Measurements from ENCODE around the gene CMTM8.

The CMTM8 gene

DNA sequence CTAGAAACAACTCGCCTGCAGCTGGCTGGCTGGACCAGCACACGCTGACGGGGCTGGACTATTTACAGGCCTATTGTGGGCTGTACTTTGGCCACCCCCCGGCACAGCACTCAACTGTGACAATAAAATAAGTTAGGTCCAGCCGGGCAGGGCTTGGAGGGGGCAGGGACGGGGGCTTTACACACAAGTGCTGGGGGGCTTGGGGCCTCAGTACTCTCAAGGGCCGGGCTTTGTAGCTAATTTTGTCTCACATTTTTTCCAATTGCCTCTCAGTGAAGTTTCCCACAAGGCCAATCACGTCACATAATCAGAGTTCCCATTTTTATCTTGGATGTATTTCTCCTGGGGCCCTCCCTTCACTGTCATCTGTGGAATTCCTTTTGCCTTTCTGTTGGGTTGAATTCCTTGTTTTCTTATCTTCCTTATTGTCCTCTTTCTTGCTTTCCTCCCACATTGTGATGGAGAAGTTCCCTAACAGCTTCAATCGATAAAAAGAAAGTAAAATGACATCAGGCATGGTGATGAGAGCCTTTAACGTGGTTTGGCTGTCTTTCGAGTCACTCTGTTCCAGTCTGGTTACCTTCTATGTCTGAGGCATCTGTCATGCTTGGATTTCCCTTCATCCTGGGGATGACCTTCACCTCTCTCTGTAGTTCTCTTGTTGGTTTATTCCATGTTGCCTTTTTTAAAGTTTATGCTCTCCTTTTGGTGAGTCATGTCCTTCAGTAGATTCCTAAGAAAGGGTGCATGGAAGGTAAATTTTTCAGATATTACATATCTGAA, 109.1 kb downstream of the CMTM8 start:
- DNase-seq = no peak

DNA sequence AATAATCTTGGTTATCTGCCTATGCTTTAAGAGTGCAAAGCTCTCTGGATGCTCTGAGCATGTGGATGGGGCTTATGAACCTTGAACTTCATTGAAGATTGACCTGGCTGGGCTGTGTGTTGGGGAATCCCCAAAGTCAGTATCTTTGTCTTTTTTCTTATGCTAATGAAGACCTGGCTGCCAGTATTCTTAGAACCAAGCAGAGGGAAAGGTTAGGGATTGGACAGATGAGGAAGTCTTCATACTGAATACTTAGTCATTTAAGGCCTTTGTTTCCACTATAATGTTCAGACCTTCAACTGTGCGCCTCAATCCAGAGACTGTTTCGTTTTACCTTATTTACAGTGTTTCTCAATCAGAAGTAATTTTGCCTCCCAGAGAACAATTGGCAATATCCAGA, 110.7 kb downstream of the CMTM8 start:
- no peak for DNase-seq

DNA sequence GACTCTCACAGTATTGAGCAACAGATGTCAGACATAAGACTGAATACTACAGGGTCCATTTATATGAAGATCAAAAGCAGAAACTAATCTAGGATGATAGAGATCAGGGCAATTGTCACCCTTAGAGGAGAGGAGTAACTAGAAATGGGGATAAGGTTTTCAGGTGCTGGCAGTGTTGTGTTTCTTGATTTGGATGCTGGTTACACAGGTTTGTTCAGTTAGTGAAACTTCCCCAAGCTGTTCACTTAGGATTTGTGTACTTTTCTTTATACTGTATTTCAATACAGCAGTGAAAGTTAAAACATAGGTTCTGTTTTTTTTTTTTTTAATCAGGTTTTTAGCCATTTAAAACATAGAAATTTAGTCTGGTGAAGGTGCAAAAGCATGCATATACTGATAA, 114.1 kb downstream of the CMTM8 start:
- DNase-seq = no peak

DNA sequence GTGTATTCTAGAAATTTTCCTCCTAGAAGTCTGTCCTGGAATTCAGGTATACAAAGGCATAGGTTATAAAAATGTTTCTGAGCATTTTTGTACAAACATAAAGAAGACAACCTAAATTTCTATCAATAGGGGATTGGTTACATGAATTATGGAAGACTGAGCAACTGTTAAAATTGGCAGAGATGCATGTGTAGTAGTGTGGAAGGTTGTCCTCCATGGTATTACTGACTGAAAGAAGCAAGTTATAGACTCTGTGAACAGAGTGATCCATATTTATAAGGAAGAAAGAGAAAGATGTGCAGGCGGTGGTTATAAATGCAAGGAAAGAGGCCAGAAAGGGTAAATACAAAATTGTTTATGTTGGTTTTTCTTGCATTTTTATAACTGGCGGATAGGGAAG, 114.9 kb downstream of the CMTM8 start:
- no peak for DNase-seq

DNA sequence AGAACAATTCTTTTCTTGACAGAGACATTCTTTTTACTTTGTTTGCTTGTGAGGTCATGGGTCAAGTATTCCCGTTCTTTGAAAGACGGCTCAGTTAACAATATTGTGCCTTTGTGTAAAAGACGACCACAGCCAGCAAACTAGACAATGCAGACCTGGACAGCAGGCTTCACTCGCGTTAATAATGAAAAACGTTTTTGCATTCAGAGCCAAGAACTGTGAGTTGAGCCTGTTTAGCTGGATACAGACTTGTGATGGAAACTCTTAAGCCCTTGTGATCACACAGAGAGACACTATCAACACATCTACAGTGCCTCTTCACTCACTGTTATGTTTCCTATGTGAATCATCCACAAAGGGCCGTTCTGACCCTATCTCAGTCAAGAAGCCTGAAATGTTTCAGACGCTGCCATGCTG, 115.9 kb downstream of the CMTM8 start:
- DNase-seq = no peak

DNA sequence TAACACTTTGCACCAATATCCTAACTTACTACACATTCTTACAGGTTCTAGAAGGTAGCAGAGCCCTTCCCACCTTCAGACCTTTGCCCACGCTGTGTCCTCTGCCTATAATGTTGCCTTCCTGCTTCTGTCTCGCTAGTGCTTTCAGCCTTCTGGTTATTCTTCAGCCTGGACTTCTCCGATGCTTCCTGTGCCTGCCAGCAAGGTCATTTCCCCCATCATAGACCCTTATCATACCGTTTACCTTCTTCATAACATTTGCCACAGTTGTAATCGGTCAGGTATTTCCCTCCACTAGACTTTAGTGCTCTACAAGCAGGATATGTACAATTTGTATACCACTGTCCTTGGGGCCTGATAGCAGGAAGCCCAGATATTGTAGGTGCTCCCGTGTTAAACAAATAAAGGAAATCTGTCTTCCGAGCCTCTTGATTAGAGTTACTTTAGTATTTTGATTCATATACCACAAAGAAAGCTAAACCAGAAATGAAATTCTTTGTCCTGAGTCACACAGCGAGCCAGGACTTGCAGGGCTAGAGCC, 117.3 kb downstream of the CMTM8 start:
- no peak for DNase-seq

DNA sequence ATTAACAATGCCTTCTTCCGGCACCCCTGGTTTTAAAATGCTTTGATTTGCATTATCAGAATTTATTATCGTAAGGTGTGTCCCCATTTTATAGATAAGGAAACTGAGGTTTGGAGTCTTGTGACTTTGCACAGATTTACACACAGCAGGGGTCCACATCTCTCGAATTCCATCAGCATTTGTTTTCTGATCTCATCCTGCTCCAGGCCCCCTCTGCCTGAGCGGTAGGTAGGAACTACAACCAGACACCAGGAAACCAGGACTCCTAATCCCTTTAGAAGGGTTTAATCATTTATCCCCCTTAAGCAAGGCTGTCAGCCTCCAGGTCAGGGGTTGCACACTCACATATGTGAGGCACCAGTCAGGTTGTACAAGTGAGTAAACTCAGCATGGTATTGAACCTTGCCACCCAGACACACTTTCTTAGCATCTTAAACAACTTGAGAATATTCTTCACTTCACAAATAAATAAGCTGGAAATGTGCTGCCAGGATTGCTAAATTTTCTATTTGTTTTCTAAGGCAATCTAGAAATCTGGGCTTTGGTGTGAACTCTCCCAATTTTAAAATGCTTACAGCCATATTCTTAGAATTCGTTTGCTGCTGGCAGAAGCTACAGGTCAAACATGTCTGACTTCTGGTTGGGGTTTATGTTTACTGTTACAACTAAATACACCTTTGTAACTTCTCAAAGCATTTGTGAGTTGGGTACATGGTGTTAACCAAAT, 121.4 kb downstream of the CMTM8 start:
- DNase-seq = no peak

DNA sequence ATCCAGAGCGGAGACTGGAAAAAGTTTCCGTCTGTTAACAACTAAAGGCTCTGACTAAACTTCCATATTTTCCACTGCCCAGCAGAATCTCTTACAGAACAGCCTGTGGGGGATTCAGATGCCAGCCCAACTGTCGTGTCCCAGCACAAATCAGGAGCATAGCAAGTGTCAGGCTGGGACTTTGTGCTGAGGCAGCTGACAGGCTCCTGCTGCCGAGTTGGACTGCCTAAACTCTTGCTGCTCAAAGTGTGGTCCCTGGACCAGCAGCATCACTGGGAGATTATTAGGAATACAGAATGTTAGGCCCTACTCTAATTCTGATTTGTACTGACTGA, 122.0 kb downstream of the CMTM8 start:
- DNase-seq = no peak

DNA sequence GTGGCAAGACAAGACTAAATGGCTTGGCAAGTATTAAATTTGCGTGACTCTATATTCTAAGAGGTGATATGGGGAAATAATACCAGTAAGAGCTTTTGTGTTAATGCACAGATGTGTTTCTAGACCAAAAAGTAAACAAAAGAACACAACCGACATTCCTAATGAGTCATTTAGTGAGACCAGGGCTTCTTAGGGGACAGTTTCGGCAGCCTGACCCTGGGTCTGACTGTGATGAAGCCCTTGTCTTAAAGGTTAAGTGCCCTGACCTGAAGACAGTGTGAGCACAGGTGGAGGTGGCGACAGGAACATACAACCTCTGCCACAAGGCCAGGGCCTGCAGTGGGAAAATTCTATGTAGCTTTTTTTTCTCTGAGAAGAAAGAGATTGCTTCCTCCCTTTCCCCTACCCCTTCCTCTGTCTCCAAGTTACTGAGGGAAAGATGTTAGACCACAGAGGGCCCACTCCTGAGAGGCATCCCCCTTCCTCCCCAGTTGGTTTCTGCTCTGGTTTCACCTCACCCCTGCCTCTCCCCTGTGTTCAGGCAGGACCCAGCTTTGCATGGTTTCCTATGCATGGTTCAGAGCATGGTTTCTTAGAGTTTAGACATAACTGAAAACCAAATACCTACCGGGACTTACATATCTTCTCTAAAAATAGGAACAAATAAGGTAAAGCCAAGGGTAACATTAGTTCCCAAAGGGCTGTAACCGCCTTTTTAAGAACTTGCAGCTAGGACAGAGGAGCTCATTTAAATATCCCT, 128.3 kb downstream of the CMTM8 start:
- DNase-seq = no peak

DNA sequence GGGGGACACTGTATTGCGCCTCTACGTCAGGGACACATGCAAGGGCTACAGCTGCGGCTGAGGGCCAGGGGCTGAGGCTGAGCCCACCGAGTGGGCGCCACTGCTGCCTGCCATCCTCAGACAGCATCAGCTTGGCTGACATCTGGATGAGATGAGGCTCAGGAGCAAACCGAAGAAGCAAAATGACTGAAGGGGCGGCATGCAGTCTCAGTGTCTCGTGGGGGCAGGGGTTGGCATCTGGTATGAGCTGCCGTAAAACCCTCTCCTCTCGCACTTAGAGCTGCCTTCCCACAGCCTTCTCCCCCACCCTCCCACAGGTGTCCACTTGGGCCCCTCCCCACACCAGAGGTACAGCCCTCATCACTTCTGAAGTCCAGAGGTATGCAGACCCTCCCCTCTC, 129.0 kb downstream of the CMTM8 start:
- DNase-seq = no peak

DNA sequence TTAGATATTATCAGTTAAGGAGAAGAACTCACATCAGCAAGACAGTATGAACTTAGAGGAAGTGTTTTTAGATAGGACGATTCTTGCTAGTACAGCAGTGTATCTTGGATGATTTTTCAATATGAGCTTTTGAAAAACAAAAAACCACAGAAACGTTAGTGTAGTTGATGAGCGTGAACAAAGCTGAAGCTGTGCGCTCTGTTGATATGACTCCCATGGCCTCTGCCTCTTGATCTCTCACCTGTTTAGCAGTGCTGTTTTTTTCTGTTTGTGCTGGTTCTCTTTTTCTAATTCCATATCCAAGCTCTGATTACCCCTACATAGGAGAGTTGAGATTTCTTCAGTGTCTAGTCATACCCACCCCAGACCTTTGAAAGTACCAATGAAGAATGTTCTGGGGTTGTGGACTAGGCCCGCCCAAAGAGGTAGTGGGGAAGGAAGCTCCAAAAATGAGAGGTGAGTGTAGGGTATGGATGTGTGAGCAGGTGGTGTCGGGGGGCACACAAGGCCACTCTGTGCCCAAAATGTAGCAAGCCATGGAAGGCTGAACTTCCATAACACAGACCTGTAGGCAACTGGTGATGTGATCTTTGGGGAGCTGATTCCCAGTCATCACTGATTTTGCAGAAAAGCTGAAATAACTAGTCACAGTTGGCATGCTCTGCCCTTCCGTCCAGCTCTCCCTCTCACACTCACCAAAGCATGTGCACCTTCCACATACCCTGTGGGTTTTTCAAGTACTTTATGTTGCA, 133.2 kb downstream of the CMTM8 start:
- no peak for DNase-seq

DNA sequence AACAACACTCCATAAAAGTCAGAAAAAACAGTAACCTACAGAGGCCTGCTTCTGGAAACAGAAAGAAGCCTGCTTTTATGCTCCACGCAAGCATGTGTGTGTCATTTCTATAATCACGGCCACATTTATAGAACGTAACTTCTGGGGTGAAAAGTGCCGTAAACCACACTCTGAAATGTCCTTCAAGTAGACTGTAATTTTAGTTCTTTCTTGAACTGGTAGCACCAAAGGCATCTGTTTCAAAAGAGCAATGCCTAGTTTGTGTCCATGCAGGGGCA, 133.7 kb downstream of the CMTM8 start:
- DNase-seq = no peak

DNA sequence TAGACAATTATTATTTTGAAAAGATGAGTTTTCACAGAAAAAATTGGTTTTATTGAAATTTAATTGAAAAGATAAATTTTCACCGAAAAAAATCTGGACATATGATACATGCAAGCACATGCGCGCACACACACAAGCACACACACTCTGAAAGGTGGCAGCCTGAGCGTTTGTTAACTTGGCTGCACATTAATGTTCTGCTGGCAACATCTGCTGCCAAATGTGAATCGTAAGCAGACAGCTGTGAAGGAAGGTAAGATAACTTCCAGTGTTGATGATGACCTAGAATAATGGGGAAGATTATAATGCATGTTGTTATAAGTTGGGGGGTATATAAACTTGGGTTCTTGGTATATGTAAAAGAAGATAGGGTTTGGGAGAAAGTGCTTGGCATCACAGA, 134.8 kb downstream of the CMTM8 start:
- no peak for DNase-seq

DNA sequence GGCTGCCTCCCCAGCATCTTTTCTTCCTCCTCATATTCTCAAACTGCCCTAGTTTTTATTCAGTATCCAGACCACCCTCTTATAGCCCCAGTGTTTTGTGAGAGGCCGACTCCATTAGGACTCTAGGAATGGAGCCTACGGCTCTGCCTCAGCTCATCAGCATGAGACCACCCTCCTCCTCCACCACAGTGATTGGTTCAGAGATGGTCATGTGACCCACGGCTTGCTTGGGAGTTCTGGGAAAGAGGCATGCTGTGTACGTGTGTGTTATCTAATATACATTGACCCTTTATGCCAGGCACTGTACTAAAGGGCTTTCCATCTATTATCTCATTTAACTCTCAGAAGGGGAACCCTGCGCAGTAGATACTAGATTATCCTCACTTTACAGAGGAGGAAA, 135.4 kb downstream of the CMTM8 start:
- DNase-seq = no peak

DNA sequence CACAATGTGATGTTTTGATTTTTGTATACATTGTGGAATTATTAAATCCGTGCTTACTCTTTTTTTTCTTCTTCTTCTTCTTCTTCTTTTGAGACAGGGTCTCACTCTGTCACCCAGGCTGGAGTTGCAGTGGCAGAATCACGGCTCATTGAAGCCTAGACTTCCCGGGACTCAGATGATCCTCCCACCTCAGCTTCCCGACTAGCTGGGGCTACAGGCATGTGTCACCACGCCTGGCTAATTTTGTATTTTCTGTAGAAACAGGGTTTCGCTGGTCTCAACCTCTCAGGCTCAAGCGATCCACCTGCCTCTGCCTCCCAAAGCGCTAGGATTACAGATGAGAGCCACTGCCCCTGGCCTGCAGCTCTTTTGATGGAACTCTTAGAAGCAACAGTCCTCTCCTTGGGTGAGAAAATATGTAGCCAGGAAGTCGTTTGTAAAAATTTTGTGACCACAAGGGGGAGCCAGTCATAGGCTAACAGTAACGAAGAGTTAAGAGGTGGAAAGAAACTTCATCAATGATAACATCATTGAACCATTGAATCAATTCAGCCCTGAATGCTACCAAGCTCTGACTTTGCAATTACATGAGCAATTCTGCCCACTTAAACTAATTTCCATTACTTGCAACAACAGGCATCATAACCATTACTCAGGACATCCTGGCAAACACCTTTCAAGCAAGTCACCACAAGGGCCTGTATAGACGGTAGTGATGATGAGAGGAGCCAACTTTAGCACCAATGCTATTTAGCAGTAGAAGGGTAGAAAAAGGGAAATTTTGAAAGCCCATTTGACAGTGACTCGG, 136.5 kb downstream of the CMTM8 start:
- DNase-seq = no peak

DNA sequence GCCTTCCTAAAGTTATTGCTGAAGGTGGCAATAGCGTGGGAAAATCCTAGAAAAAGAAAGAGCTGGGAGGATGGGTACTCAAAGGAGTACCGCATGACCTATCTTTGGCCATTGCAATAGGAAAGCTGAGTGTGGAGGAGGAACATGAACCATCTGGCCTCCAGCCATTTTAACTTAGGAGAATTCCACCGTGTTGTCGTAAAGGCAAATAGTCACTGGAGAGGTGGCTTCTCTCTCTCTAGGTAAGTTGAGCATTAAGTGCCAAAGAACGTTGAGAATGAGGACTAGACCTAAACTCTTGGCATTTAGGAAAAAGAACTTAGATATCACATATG, 137.1 kb downstream of the CMTM8 start:
- DNase-seq = no peak

DNA sequence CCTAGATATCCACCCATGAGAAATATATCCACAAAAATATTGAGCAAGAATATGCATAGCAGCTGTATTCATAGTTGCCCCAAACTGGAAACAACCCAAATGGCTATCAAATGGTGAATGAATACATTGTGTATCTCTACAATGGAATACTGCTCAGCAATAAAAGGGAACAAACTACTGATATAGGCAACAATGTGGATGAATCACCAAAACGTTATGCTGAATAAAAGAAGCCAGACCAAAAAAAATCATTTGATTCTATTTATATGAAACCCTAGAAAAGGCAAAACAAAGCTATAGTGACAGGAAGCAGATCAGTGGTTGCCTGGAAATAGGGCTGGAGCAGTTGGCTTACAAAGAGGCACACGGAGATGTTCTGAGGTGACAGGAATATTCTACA, 137.6 kb downstream of the CMTM8 start:
- no peak for DNase-seq

DNA sequence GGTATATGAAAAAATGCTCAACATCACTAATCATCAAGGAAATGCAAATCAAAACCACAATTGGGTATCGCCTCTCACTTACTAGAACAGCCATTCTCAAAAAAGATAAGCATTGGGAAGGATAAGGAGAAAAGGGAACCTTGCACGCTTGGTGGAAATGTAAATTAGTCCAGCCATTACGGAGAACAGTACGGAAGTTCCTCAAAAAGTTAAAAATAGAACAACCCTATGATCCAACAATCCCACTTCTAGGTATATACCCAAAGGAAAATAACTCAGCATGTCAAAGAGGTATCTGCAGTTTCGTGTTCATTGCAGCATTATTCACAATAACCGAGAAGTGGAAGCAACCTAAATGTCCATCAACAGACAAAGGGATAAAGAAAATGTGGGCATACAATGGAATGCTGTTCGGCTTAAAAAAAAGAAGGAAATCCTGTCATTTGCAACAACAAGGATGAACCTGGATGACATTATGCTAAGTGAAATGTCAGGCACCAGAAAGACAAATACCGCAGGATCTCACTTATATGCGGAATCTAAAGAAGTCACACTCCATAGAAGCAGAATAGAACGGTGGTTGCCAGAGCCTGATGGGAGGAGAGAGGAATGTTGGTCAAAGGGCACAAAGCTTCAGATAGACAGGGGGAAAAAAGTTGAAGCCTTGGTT, 141.5 kb downstream of the CMTM8 start:
- no peak for DNase-seq

DNA sequence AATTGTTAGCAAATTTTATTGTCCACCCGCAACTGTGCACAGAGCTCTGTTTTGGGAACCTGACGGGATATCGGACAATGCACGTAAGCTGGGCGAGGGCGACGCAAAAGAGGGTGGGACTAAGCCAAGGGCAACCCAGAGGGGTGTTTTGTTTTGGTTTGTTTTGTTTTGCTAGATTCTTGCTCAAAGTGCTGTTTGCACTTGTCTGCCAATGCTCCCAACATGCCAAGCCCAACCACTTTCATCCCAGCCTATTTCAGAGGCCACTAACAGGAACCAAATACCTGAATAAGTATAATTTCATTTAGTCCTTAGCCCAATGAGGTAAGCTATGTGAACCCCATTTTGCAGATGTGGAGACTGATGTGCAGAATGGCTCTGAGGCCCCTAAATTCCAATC, 143.4 kb downstream of the CMTM8 start:
- DNase-seq = no peak

DNA sequence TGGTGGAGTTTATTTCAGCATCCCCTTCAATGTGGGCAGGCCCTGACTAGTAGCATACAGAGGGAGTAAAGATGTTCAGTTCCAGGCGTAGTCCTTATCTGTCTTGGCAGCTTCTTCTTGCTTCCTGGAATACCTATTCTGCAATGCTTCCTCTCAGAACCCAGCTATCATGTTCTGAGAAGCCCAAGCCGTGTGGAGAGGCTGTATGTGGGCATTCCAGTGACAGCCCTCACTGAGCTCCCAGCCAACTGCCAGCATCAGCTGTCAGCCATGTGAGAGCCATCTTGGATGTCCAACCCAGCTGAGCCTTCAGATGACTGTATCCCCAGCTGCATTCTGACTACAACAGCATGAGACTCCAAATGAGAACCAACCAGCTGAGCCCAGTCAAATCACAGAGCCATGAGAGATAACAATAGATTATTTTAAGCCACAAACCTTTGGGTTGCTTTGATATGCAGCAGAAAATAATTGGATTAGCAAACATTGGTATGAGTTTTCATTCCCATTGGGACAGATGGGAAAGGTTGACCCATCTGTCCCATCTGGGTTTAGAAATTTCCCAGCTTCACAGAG, 144.7 kb downstream of the CMTM8 start:
- DNase-seq = no peak

DNA sequence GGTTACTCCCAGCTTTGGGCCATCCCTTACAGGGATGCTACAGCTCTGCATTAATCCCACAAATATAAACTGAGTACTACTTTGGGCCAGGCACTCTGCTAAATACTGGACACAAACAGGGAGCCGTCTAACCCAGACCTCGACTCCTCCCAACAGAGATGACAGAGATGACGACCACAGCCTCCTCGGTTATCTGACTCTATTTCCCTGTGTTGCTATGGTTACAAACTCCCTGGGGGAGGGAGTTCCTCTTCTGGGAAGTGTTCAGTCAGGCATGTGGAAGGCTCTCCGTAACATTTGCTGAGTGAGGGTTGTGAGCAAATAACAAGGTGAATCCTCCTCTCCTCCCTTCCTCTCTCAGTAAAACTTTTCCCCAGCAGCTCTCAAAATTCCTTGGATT, 146.5 kb downstream of the CMTM8 start:
- DNase-seq = no peak

DNA sequence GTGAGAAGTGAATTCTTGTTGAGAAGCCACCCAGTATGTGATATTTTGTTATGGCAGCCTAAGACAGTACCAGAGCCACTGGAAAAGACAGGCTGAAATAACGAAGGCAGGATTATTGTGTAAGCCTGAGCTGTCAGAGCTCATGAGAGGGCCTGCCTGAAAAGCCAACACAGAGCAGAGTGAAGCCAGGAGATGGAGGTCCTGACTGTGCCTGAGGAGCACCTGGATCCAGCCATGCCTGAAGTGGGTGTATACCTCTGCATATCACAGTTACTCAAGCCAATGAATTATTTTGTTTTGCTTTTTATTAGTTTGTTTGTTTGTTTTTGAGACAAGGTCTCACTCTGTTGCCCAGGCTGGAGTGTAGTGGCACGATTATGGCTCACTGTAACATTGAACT, 149.0 kb downstream of the CMTM8 start:
- no peak for DNase-seq
